NCI-H82 (cell line): ENCODE results near the gene TAOK3.
"Not testable (repeated sequence)": the region's sequence is repeated elsewhere in the genome, so short reads cannot be mapped to it uniquely, and the experiment has no call there.

Experiments used
- DNase-seq: peaks from one replicate; lab custom pipeline; 2025; lab: John Stamatoyannopoulos, UW

TAOK3 gene

GRCh38 chr12:118373616-118374015 is 909 bp upstream of the TAOK3 start:
- DNase-seq = peak; percentile 16

GRCh38 chr12:118371321-118372282 is 1.1 kb downstream of the TAOK3 start:
- peak; percentile 54 for DNase-seq

- peak; percentile 53 for DNase-seq
Observed at GRCh38 chr12:118370601-118371000, 2.1 kb downstream of the TAOK3 start.

DNA sequence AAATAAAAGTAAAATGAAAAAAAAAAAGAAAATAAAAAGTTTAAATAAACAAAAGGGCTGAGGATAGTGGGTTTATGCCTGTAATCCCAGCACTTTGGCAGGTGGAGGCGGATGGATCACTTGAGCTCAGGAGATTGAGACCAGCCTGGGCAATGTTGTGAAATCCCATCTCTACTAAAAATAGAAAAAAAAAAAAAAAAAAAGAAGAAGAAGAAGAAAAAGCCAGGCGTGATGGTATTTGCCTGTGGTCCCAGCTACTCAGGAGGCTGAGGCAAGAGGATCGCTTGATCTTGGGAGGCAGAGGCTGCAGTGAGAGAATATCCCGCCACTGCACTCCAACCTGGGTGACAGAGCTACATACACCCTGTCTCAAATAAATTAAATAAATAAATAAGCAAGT is 3.9 kb downstream of the TAOK3 start:
- DNase-seq = no peak

- no peak for DNase-seq
Observed at GRCh38 chr12:118361889-118362288, 10.8 kb downstream of the TAOK3 start.

- DNase-seq = no peak
Observed at GRCh38 chr12:118361092-118361404, 11.7 kb downstream of the TAOK3 start.

DNA sequence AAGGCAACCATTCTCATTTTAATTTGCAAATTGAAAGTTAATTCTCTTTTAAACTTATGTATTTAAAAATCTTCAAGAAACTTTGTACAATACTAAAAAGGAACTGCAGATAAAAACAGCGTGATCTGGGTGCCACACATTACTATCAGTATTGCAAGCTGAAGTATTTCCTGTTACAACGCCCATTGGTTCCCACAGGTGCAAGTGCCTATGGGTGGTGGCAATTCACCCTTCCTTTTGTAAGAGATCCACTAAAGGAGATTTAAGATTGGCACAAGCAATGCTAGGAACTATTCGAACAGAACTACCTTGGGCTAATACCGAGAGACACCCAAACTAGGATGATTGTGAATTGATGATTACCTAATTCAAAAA is 13.2 kb downstream of the TAOK3 start:
- no peak for DNase-seq

DNA sequence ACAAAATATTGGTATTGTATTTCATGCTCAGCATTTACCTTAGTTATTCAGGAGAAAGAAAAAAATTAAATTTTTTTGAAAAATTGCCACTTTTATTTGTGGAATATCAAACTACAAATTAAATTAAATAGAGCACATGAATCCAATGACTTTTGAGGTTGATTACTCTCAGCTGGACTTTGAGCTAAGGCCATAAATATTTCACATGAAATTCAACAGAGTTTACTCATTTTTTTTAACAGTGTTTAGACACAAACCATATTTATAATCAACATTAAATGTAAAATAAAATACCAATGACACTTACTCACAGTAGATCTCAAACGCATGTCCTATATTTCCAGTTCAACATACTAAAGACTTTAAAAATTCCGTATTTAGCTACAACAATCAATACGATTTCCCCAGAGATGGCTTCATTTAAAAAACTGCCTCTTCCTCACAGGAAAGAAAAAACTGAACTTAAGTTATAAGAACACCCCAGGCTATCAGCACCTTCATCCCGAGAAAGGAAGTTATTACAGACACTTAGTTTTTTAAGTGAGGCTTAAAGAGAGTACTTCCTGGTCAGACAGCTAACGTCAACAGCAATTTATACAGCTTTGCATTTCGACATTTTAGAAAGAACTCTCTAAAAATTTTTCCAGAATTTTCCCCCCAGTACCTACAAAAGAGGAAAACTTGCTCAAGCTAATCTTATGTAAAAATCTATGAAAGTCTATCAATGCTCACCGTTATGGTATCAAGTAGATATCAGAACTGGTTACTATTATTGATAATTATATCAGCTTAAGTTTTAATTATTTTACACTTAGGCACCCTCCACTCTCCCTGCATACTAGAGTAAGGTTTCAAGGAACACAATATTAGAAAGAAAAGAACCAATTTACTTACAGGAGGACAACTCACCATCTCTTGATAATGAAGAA is 13.8 kb downstream of the TAOK3 start:
- DNase-seq = no peak

DNA sequence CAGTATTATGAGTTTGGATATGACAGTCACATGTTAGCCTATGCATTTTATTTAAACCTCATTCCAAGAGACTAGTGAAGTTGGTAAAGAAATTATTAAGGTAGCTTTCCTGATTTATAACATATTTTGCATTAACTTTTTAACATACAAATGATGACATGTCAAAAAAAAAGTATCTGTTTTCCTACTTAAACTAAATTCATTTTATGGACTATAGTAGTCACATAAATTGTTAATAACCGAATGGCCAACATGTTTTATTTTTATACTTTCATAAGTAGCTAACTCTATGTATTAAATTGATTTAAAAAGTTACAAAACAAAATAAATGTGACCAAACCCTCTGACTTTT is 14.7 kb downstream of the TAOK3 start:
- DNase-seq = no peak

DNA sequence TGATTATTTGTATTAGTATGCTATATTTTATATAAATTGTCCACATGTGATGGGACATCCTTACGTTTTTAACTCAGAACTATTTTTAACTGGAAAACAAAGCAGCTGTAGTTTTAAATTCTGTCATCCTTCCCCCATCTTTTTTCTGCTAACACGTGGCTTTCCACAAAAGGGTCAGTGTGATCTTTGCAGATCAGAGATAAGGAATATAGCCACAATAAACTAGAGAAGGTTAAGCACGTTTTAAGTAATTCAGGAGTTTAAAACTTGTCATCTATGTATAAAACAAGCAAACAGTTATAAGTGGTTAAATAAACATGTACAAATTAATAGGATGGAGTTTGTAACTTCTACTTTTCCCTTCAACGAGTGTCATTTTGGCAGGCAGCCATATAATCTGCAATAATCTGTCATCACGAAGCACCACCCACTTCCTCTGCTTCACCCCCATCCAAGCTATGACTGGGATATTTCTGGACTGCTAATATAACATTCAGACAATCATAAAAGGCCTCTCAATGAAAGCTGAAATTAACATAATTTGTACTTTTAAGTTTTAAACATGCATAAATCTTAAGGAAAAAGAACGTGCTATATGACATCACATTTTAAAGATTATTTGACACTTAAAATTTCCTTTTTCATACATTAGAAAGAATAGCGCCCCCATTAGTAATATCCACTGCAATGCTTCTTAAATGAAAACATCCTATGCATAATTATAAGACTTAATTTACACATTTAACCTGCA is 15.3 kb downstream of the TAOK3 start:
- DNase-seq = peak; percentile 17

GRCh38 chr12:118356809-118357256 is 15.9 kb downstream of the TAOK3 start:
- DNase-seq = no peak

- DNase-seq = no peak
Observed at GRCh38 chr12:118355843-118356242, 16.9 kb downstream of the TAOK3 start.

GRCh38 chr12:118354903-118355302 is 17.8 kb downstream of the TAOK3 start:
- no peak for DNase-seq

- DNase-seq = not testable (repeated sequence)
Observed at GRCh38 chr12:118354503-118354902, 18.2 kb downstream of the TAOK3 start.

- no peak for DNase-seq
Observed at GRCh38 chr12:118353721-118354120, 19.0 kb downstream of the TAOK3 start.

DNA sequence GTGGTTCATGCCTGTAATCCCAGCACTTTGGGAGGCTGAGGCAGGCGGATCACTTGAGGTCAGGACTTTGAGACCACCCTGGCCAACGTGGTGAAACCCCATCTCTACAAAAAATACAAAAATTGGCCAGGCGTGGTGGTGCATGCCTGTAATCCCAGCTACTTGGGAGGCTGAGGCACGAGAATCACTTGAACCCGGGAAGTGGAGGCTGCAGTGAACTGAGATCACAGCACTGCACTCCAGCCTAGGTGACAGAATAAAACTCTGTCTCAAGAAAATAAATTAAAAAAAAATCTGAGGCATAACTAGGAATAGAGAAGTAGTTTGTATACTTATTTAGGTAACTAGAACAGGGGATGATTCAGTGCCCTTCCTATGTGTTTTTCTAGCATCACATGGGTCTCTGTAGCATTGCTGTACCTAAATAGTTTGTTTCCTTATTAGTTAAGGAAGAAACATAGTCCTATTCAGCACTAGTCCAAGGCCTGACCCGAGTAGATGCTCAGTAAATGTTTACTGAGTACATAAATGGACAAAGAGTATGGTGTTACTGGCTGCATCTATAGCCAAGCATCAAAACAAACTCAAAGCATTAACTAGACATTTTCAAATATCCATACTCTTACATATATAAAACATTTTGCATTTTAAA is 21.7 kb downstream of the TAOK3 start:
- DNase-seq = no peak

DNA sequence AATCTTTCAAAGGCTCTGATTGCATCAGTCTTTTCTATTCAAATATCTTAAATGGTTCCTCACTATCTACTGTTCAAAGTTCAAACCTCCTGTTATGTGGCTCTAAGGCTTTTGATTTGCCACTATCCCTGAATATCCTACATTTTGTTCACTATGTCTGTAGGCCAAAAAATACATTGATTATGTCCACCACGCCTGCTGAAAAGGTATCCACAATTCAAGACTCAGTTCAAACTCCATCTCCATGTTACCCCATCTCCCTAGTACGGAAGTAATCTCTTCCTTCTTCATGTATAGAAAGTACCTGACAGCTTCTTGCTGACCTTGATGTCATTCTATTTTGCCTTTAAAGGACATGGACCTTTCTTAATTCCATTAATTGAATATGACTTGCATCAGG is 24.8 kb downstream of the TAOK3 start:
- DNase-seq = no peak

- no peak for DNase-seq
Observed at GRCh38 chr12:118346895-118347294, 25.8 kb downstream of the TAOK3 start.

GRCh38 chr12:118345355-118345754 is 27.4 kb downstream of the TAOK3 start:
- peak; percentile 23 for DNase-seq

DNA sequence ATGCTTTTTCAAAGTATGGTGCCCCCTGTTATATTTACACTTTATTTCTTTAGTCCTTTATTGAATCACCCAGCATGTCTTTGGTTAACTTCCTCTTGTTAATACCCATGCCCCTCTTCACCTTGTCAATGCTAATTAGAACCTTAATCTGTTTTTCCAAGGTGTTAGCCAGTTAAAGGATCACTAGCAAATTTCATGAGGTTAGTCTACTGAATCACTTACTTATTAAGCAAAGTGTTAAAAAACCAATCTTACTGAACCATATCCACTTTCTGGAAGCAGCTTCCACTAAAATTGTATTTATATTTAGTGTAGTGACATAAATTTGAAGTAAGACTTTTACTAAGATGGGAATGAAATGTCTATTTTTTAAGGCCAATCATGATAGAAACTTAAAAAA is 27.9 kb downstream of the TAOK3 start:
- DNase-seq = peak; percentile 78

DNA sequence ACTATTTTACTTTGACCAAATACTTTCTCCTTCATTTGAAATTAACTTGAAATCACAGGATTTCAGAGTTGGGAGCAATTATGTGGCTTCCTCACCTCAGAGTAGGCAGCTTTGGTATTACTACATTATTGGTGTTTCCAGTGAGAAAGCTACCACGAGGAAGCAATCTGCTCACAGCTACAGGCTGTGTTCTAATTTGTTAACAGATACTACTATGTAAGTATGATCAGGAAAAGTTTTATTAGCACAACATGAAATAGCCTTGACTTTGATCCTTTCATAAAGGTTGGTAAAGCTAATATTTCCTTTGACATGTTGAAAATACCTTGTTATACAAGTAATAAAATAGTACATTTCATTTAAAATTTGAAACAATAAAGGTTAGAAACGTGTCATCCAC is 30.6 kb downstream of the TAOK3 start:
- DNase-seq = no peak
